NCI-H1048 (cell line): Measurements from ENCODE around the gene HNRNPF.
"Not testable (repeated sequence)": the region's sequence is repeated elsewhere in the genome, so short reads cannot be mapped to it uniquely, and the experiment has no call there.

Source experiments
- DNase-seq: peaks from one replicate; lab custom pipeline; 2025; lab: John Stamatoyannopoulos, UW

Gene HNRNPF, protein sequence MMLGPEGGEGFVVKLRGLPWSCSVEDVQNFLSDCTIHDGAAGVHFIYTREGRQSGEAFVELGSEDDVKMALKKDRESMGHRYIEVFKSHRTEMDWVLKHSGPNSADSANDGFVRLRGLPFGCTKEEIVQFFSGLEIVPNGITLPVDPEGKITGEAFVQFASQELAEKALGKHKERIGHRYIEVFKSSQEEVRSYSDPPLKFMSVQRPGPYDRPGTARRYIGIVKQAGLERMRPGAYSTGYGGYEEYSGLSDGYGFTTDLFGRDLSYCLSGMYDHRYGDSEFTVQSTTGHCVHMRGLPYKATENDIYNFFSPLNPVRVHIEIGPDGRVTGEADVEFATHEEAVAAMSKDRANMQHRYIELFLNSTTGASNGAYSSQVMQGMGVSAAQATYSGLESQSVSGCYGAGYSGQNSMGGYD

DNA sequence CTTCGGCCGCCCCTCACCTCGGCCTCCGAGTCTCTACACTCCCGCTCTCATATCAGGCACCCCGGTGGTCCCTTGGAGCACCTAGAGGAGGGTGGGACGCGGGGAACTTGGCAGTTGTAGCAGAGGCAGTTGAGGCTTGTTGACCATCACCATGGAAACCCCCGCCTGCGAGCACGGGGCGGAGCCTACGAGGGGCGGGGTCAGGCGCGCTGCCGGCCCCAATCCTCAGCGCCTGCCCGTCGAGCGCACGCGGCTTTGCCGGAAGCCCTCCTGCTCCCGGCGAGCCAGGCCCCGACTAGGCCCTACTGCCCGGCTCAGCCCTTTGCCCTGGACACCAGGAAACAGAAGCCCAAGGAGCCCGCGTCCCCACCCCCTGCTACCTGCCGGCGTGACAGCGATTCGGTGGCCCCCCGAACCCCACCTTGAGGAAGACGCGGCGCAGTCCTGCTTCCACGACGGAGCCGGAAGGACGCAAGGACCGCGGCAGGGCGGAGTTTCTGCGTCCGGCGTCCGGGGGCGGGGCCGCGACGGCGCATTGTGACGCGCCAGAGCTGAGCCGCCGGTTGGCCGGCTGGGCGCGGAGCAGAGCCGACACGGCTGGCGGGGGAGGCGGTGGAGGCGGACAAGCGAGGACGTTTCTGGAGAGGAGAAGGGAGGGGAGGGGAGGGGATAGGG lies at the start of gene HNRNPF:
HNRNPF (minus strand) TSS at position 477 of the 675 bp plus-strand sequence. CDS start 21,302 bp downstream, outside the sequence.
- peak; percentile 80 for DNase-seq

DNA sequence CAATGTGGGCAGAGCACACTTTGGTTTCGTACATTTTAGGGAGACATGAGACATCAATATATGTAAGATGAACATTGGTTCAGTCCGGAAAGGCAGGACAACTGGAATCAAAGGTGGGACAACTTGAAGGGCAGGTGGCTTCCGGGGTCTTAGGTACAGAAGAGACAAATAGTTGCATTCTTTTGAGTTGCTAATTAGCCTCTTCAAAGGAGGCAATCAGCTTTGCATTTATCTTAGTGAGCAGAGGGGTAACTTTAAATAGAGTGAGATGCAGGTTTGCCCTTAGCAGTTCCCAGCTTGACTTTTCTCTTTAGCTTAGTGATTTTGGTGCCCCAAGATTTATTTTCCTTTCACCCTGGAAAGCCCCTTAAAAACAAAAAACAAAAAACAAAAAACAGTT lies 49.2 kb upstream of the HNRNPF start:
- no peak for DNase-seq

DNA sequence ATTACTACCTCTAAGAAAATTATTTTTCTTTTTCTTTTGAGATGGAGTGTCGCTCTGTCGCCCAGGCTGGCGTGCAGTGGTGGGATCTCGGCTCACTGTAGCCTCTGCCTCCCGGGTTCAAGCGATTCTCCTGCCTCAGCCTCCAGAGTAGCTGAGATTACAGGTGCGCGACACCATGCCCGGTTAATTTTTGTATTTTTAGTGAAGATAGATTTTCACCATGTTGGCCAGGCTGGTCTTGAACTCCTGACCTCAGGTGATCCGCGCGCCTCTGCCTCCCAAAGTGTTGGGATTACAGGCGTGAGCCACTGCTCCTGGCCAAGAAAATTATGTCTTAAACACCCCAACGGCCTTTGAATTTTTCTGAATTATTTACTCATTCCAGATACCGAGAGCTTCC lies 47.6 kb upstream of the HNRNPF start:
- DNase-seq, result not testable (repeated sequence)

DNA sequence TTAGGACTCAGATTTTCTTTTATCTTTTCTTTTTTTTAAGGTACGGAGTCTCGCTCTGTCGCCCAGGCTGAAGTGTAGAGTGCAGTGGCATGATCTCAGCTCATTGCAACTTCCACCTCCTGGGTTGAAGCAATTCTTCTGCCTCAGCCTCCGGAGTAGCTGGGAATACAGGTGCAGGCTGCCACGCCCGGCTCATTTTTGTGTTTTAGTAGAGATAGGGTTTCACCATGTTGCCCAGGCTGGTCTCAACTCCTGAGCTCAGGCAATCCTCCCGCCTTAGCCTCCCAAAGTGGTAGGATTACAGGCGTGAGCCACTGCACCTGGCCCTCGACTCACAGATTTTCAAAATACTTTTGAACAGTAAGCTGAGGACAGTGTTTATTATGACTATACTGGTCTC lies 45.0 kb upstream of the HNRNPF start:
- DNase-seq, result not testable (repeated sequence)

DNA sequence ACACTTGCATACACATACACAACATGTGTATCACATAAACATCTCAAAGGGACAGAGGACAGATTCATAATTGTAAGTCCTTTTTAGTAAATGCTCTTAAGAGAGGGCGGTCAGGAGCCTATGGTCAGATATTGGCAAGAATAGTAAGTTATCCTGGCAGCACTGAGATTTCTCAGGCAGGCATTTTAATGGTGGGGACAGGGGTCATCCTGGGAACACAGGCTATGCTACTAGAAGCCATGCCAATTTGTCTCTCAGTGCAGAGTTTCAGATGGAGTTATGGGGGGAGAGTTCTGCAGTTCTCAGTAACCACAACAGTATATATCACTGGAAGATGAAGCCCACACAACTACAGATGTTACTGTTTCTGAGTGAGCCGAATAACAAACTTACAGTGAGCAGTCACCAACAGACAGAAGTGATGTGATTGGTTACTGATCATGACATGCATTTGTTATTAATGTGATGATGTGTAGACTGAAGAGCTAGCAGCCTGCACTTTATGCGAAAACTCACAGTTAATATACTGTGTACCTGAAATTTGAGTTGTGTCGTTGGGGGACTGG lies 44.4 kb upstream of the HNRNPF start:
- no peak for DNase-seq

DNA sequence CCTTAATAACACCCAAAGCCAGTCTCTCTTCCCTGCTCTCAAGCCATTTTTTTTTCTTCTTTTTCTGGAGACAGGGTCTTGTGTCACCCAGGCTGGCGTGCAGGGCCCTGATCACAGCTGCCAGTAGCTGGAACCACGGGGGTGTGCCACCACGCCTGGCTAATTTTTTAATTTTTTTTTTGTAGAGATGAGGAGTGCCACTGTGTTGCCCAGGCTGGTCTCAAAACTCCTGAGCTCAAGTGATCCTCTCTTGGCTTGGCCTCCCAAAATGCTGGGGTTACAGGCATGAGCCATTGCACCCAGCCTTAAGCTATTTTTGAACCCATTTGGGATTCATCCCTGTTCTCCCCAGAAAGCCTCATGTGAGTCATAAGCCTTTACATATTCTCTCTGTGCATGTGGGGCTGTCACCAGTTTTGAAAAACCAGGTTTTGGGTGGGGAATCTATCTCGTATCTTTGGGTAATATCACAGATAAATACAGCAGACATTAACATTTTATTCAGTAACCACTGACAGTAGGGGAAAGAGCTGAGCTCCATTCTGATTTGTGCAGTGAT lies 43.4 kb upstream of the HNRNPF start:
- DNase-seq, result no peak

DNA sequence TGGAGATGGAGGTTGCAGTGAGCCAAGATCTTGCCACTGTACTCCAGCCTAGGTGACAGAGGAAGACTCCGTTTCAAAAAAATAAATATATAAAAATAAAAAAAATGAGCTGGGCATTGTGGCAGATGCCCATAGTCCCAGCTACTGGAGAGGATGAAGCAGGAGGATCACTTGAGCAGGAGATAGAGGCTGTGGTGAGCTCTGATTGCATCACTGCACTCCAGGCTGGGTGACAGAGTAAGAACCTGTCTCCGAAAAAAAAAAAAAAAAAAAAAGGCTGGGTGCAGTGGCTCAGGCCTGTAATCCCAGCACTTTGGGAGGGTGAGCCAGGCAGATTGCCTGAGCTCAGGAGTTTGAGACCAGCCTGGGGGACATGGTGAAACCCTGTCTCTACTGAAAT lies 39.8 kb upstream of the HNRNPF start:
- DNase-seq, result no peak

DNA sequence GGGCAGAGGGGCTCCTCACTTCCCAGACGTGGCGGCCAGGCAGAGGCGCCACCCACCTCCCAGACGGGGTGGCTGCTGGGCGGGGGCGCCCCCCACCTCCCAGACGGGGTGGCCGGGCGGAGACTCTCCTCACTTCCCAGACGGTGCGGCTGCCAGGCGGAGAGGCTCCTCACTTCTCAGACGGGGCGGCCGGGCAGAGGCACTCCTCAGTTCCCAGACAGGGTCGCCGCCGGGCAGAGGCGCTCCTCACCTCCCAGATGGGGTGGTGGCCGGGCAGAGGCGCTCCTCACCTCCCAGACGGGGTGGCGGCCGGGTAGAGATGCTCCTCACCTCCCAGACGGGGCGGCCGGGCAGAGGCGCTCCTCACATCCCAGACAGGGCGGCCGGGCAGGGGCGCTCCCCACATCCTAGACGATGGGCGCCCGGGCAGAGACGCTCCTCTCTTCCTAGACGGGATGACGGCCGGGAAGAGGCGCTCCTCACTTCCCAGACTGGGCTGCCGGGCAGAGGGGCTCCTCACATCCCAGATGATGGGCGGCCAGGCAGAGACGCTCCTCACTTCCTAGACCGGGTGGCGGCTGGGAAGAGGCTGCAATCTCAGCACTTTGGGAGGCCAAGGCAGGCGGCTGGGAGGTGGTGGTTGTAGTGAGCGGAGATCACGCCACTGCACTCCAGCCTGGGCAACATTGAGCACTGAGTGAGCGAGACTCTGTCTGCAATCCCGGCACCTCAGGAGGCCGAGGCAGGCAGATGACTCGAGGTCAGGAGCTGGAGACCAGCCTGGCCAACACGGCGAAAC lies 37.4 kb upstream of the HNRNPF start:
- not testable (repeated sequence) for DNase-seq

DNA sequence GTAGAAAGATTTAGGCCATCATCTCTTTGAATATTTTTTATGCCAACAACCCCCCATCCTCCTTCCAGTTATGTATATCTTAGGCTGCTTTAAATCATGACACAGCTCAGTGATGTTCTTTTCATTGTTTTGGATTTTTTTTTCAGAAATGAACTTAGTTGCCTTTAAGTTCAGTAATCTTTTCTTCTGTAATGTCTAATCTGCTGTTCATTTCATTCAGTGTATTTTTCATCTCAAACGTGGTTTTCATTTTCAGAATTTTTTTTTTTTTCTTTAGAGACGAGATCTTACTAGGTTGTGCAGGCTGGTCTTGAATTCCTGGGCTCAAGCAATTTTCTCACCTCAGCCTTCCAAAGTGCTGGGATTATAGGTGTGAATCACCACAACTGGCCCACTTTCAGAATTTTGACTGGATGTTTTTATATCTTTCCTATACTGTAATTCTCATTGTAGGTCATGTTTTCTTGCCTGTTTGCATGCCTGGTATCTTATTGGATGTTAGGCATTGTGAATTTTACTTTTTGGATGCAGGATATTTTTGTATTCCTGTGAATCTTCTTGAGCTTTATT lies 36.0 kb upstream of the HNRNPF start:
- no peak for DNase-seq

DNA sequence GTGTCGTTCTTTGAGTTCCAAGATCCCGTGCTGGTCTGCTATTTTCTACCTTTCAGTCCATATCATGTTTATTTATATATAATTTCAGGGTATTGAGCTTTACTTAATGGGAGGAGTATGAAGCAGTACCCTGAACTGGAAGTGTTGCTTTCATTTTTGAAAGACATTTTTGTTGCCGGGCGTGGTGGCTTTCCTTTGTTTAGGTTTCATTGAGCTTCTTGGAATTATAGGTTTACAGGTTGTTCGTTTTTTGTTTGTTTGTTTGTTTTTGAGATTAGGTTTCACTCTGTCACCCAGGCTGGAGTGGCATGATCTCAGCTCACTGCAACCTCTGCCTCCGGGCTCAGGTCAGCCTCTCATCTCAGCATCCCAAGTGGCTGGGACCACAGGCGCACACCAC lies 35.3 kb upstream of the HNRNPF start:
- DNase-seq, result no peak

DNA sequence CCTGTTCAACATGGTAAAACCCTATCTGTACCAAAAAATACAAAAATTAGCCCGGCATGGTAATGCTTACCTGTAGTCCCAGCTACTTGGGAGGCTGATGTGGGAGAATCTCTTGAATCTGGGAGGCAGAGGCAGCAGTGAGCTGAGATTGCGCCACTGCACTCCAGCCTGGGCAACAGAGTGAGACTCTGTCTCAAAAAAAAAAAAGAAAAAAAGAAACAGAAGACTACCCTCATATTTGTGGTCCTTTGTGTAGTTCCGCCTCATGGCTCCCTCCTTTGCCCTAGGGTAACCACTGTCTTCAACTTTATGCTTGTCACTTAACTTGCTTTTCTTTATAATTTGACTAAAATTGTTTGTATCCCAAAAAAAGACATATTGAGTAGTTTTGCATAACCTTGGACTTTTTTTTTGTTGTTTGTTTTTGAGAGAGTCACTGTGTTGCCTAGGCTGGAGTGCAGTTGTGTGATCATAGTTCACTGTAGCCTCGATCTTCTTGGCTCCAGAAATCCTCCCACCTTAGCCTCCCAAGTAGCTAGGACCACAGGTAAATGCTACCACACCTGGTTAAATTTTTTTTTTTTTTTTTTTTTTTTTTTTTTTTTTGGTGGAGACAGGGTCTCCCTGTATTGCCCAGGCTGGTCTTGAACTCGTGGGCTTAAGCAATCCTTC lies 31.6 kb upstream of the HNRNPF start:
- DNase-seq, result no peak

DNA sequence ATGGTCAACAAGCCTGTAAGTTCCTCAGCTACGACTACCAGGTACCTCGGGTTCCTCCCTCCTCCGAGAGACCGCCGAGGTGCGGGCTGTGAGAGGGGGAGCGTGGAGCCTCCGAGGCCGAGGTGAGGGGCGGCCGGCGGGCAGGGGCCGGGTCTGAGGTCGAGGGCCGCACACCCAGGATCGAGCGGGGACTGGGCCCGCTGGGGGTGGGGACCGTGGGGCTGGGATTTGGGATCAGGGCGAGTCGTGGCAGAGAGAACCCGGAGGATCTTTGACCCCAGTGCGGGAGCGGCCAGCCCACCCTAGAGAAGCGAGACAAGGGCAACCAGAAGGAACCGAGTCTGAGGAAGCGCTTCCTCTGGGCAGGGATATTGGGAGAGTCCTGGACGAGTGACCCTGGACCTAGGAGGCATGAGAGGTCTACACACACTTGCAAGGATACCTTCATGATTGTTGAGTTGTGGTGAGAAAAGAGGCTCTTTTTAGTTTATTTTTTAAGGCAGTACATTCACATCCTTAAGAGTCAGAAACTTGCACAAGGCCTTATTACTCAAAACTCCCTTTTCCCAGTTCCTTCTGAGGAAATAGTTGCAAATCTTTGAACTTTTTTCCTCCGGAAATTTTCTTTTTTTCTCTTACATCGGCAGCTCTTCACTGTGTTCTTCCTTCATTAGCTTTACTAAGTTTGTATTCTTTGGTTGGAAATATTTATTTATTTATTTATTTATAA lies 28.3 kb upstream of the HNRNPF start:
- DNase-seq, result no peak

DNA sequence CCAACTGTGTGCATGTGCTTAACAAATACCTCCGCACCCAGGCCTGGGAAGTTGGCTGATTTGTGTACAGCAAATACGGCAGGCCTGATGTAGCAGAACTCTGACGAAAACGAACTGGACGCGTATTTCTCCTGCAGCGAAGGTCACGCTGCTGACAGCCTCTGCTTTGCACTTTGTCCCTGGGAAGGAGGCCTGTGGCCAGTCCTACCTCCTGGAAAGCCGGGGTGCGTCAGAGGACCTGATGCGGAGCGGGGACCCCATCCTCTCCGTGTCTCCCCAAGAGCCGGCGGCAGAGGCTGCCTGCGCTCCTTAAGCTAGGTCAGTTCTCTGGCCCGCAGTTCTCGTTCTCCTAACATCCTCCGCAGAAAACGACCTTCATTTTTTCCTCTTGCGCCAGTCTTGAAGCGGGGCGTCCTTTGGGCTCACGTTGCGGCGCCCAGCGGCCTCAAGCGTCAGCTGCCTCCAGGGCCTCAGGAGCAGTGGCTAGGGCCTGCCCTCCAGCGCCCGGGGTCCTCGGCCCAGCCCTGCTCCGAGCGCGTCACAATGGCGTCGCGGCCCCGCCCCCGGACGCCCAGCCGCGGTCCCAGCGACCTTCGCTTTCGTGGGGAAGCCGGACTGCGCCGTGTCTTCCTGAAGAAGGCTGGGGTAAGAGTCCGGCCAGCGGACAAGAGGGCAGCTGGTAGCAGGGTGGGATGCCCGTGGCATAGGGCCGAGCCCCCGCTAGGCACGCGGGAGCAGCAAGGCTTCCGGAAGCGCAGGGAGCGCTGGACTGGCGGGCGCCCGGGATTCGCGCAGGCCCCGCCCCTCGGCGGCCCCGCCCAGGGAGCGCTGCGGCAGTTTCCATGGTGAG lies 27.5 kb upstream of the HNRNPF start, which contains the start of gene ZNF487:
ZNF487 (plus strand) TSS at position 821 of the 850 bp plus-strand sequence. CDS start 38,703 bp downstream, outside the sequence.
- peak; percentile 44 for DNase-seq

DNA sequence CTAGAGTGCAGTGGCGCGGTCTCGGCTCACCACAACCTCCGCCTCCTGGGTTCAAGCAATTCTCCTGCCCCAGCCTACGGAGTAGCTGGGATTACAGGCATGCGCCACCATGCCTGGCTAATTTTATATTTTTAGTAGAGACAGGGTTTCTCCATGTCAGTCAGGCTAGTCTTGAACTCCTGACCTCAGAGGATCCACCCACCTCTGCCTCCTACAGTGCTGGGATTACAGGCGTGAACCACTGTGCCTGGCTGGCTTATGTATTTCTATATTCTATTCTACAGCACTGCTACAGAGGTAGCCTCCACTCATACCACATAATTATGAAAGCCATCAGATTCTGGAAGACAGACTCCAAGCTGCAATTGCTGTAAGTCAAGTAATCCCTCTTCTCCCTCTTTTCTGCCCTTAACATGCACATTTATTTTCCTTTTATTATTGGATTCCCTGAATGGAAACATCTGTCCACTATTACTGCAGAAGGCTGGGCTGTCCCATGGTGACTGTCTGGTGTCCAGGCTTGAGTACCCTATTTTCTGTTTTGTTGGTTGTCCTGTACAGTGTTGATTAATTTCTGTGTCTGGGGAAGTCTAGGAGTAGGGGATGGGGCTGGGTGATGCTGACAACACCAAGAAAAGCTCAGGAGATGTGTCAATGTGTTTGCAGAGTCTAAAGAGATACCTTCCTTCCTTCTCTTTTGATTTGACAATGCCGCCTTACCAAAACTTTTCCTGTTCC lies 22.1 kb upstream of the HNRNPF start:
- no peak for DNase-seq

DNA sequence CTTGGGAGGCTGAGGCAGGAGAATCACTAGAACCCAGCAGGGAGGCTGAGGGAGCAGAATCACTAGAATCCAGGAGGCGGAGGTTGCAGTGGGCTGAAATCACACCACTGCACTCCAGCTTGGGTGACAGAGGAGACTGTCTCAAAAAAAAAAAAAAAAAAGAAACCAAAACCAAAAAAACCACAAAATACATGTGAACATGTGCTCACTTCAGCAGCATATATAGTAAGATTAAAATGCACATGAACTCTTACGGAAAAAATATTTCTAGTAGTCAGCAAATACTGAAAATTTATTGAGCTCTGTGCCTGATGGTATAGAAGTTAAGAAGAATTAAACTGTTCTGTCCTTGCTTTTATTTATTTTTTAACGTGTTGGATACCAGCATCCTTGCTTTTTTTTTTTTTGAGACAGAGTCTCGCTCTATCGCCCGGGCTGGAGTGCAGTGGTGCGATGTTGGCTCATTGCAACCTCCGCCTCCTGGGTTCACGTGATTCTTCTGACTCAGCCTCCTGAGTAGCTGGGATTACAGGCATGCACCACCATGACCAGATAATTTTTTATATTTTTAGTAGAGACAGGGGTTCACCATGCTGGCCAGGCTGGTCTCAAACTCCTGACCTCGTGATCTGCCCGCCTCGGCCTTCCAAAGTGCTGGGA lies 18.3 kb upstream of the HNRNPF start:
- DNase-seq, result no peak

DNA sequence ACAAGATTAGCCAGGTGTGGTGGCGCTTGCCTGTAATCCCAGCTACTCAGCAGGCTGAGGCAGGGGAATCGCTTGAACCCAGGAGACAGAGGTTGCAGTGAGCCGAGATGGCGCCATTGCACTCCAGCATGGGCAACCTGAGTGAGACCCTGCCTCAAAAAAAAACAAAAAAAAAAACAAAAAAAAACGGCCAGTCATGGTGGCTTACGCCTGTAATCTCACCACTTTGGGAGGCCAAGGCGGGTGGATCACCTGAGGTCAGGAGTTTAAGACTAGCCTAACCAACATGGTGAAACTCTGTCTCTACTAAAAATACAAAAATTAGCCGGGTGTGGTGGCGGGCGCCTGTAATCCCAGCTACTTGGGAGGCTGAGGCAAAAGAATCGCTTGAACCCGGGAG lies 17.5 kb upstream of the HNRNPF start:
- not testable (repeated sequence) for DNase-seq

DNA sequence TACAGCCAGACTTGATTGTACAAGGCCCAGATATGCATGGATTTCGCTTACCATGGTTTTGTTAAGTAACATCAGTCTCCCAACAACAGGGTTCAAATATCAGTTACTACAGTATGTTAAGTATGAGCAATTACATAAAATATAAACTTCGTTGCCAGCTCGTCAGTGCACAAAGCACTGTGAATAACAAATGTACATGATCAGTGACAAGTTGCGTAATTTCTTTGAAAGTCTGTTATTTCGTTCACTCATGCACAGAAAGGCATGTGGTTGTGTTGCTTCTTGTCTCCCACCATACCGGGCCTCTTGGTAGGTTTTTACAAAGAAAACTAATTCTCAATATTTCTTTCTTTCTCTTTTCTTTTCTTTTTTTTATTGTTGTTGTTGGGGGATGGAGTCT lies 15.4 kb upstream of the HNRNPF start:
- DNase-seq, result no peak

DNA sequence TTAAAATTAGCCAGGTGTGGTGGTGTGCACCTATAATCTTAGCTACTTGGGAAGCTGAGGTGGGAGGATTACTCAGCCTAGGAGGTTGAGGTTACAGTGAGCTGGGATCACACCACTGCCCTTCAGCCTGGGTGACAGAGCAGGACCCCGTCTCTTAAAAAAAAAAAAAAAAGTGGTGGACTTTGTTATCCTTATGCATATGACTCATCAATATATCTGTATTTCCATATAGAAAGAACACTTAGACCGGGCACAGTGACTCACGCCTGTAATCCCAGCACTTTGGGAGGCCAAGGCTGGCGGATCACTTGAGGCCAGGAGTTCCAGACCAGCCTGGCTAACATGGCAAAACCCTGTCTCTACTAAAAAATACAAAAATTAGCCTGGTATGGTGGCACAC lies 13.0 kb upstream of the HNRNPF start:
- not testable (repeated sequence) for DNase-seq
